H1 (cell line): Measurements from ENCODE around the gene PTPN9.

Source experiments
- CEBPB ChIP-seq: IDR thresholded peaks from 2 replicates; pipeline ENCODE4 v1.6.1; 2012; ENCODE audit warnings: low read depth, low read length
- EZH2 ChIP-seq: fragments of 200-600 bp; sonication (generic); IDR thresholded peaks from 2 replicates; pipeline ENCODE4 v1.7.1; 2012; ENCODE audit warnings: low read depth, mild to moderate bottlenecking, moderate library complexity, low read length, inconsistent platforms; ENCODE audit not compliant: severe bottlenecking
- JUND ChIP-seq: IDR thresholded peaks from 2 replicates; pipeline ENCODE4 v1.6.1; 2011; ENCODE audit warnings: mild to moderate bottlenecking, improper control_type of control experiment, low read length
- POLR2A ChIP-seq, 2 experiments: IDR thresholded peaks; 1 replicate in 1 of 2; 2 replicates in 1 of 2; pipeline ENCODE4 v1.6.1; 2011; ENCODE audit warnings: low read depth in 2 of 2, low read length in 2 of 2, mild to moderate bottlenecking in 2 of 2; ENCODE audit errors: control extremely low read depth in 1 of 2
- POLR2AphosphoS5 ChIP-seq: IDR thresholded peaks from 2 replicates; pipeline ENCODE4 v1.6.1; 2011; ENCODE audit warnings: low read depth, low read length
- TF ChIP-seq, protein P1 (sequence below): IDR thresholded peaks from 2 replicates; pipeline ENCODE4 v1.6.1; 2012; ENCODE audit warnings: inconsistent platforms
- TF ChIP-seq, protein P2 (sequence below), 3 experiments: IDR thresholded peaks; 1 replicate in 2 of 3; 2 replicates in 1 of 3; pipeline versions ENCODE4 v1.5.1 to v1.6.1; 2011; ENCODE audit warnings: low read length in 3 of 3, mild to moderate bottlenecking in 3 of 3, inconsistent platforms in 2 of 3, low read depth in 1 of 3, moderate library complexity in 1 of 3; ENCODE audit not compliant: insufficient read depth in 1 of 3; ENCODE audit errors: control extremely low read depth in 1 of 3
- TF ChIP-seq, protein P3 (sequence below): IDR thresholded peaks from 2 replicates; pipeline ENCODE4 v1.6.1; 2011; ENCODE audit warnings: low read depth, mild to moderate bottlenecking, low read length; ENCODE audit not compliant: insufficient read depth
- TF ChIP-seq, protein P4 (sequence below): IDR thresholded peaks from 2 replicates; pipeline ENCODE4 v1.6.1; 2011; ENCODE audit warnings: low read length, improper control_type of control experiment

DNA sequence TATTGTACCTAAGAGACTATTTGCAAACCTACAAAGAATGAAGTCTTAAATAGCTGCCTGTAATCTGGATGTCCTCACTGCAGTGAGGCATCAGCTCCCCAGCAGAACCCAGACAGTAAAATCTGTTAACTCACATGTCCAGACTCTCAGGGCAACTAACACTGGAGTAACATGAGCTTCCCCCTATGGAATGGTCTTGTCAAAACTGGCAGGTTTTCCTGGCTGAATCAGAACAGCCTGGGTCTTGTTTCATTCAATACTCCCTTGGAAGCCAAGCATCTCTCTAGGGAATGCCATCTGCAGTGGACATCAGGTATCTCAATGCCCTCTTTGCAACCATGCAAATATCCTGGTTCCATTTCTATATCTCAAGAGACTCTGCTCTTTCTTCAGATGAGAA, 24.4 kb downstream of the PTPN9 start:
- TF ChIP-seq POLR2A (IDR thresholded peaks at IDR 0.05; ENCODE audit: control extremely low read depth in 1 of 2, low read depth in 2 of 2, low read length in 2 of 2) = no peak
- no peak for TF ChIP-seq EZH2
- TF ChIP-seq, protein P1, sequence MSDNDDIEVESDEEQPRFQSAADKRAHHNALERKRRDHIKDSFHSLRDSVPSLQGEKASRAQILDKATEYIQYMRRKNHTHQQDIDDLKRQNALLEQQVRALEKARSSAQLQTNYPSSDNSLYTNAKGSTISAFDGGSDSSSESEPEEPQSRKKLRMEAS = no peak
- no peak for TF ChIP-seq JUND
- TF ChIP-seq, protein P2, sequence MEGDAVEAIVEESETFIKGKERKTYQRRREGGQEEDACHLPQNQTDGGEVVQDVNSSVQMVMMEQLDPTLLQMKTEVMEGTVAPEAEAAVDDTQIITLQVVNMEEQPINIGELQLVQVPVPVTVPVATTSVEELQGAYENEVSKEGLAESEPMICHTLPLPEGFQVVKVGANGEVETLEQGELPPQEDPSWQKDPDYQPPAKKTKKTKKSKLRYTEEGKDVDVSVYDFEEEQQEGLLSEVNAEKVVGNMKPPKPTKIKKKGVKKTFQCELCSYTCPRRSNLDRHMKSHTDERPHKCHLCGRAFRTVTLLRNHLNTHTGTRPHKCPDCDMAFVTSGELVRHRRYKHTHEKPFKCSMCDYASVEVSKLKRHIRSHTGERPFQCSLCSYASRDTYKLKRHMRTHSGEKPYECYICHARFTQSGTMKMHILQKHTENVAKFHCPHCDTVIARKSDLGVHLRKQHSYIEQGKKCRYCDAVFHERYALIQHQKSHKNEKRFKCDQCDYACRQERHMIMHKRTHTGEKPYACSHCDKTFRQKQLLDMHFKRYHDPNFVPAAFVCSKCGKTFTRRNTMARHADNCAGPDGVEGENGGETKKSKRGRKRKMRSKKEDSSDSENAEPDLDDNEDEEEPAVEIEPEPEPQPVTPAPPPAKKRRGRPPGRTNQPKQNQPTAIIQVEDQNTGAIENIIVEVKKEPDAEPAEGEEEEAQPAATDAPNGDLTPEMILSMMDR (IDR thresholded peaks at IDR 0.05; ENCODE audit: control extremely low read depth in 1 of 3, insufficient read depth in 1 of 3, low read depth in 1 of 3, low read length in 3 of 3) = no peak
- no peak for TF ChIP-seq POLR2AphosphoS5
- TF ChIP-seq, protein P3, sequence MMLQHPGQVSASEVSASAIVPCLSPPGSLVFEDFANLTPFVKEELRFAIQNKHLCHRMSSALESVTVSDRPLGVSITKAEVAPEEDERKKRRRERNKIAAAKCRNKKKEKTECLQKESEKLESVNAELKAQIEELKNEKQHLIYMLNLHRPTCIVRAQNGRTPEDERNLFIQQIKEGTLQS = no peak
- TF ChIP-seq, protein P4, sequence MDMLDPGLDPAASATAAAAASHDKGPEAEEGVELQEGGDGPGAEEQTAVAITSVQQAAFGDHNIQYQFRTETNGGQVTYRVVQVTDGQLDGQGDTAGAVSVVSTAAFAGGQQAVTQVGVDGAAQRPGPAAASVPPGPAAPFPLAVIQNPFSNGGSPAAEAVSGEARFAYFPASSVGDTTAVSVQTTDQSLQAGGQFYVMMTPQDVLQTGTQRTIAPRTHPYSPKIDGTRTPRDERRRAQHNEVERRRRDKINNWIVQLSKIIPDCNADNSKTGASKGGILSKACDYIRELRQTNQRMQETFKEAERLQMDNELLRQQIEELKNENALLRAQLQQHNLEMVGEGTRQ = no peak
- TF ChIP-seq CEBPB = no peak
